Activated CD4-positive, alpha-beta T cell treated with anti-CD3 and anti-CD28 coated beads, Interleukin-2, amount 10 ng/mL, durations not matched to agents 7 days and 5 days (primary cell): Measurements from ENCODE around the gene MYRF. TPM values are rescaled to one million over a fixed set of nuclear protein-coding genes. Genes with fewer than 3 reads are reported as not detected.

Experiments
- CTCF ChIA-PET: fragments of 350-600 bp; sonication (Branson Sonifier 250); formaldehyde crosslinking; loops from one replicate; lab custom pipeline; 2021; ENCODE audit warnings: antibody characterized with exemption; lab: Charles Lee
- POLR2A ChIA-PET: fragments of 350-600 bp; sonication (Branson Sonifier 250); formaldehyde crosslinking; loops from one replicate; lab custom pipeline; 2021; ENCODE audit warnings: antibody characterized with exemption; lab: Charles Lee
- DNase-seq: peaks from one replicate; pipeline ENCODE4 v3.0.0-alpha.2; 2020
- H3K27ac Mint-ChIP-seq: one replicate; pipeline ENCODE4 v1.8.0; 2021; ENCODE audit warnings: mild to moderate bottlenecking, moderate library complexity, mixed read lengths
- H3K27me3 Mint-ChIP-seq: one replicate; pipeline ENCODE4 v1.8.0; 2021; ENCODE audit warnings: mixed read lengths
- H3K36me3 Mint-ChIP-seq: one replicate; pipeline ENCODE4 v1.8.0; 2021; ENCODE audit warnings: low read depth, mixed read lengths
- H3K4me1 Mint-ChIP-seq: one replicate; pipeline ENCODE4 v1.8.0; 2021; ENCODE audit warnings: mixed read lengths
- H3K4me3 Mint-ChIP-seq: one replicate; pipeline ENCODE4 v1.8.0; 2021; ENCODE audit warnings: mild to moderate bottlenecking, moderate library complexity, mixed read lengths
- H3K9me3 Mint-ChIP-seq: one replicate; pipeline ENCODE4 v1.8.0; 2021; ENCODE audit warnings: mixed read lengths
- total RNA-seq, 2 experiments: library from RNA; stranded (reverse); gene quantifications; one replicate each; pipeline ENCODE4 v1.2.3, GENCODE V29; 2021

Gene MYRF
- total RNA-seq, 2 experiments from 2014 or later, result 1.1 to 1.2 TPM

- H3K36me3 Mint-ChIP-seq, result no peaks in the 10 kb centered on the region
- peak overlapping the region; percentile 42 for H3K4me3 Mint-ChIP-seq
- H3K27ac Mint-ChIP-seq, result peak overlapping the region; percentile 51
- peak; percentile 62 for DNase-seq
- peaks cover 25% of the 10 kb centered on the region for H3K4me1 Mint-ChIP-seq
- POLR2A ChIA-PET, result no interaction called here
- CTCF ChIA-PET, result interaction anchor here (0.6 to 1.1 kb wide), 3 partner anchors 9 to 69 kb away, joined by 3 read pairs; no protein-coding TSS in a partner anchor
- H3K9me3 Mint-ChIP-seq, result no peaks in the 10 kb centered on the region
- peaks cover 2% of the 10 kb centered on the region for H3K27me3 Mint-ChIP-seq
These were observed 25.0 kb downstream of the MYRF start for GRCh38 chr11:61777234-61778090.

GRCh38 chr11:61778357-61778886 lies 26.0 kb downstream of the MYRF start:
- no peak overlapping the region for H3K4me3 Mint-ChIP-seq
- ChIA-PET POLR2A (no interaction called here), CTCF (no interaction called here)
- H3K36me3 Mint-ChIP-seq, result no peaks in the 10 kb centered on the region
- peaks cover 19% of the 10 kb centered on the region for H3K4me1 Mint-ChIP-seq
- H3K27ac Mint-ChIP-seq, result peak overlapping the region; percentile 16
- DNase-seq, result no peak
- no peaks in the 10 kb centered on the region for H3K9me3 Mint-ChIP-seq
- peaks cover 2% of the 10 kb centered on the region for H3K27me3 Mint-ChIP-seq

GRCh38 chr11:61778920-61779650 lies 26.6 kb downstream of the MYRF start:
- no peaks in the 10 kb centered on the region for H3K36me3 Mint-ChIP-seq
- H3K4me3 Mint-ChIP-seq, result no peak overlapping the region
- no peaks in the 10 kb centered on the region for H3K9me3 Mint-ChIP-seq
- peaks cover 2% of the 10 kb centered on the region for H3K27me3 Mint-ChIP-seq
- DNase-seq, result no peak
- CTCF ChIA-PET, result interaction anchor here (0.7 to 1.0 kb wide), 2 partner anchors 9 to 132 kb away, joined by 4 to 6 read pairs; no protein-coding TSS in a partner anchor
- POLR2A ChIA-PET, result no interaction called here
- peak overlapping the region; percentile 16 for H3K27ac Mint-ChIP-seq
- H3K4me1 Mint-ChIP-seq, result peaks cover 19% of the 10 kb centered on the region

GRCh38 chr11:61779666-61780525 lies 27.5 kb downstream of the MYRF start:
- no peak overlapping the region for H3K4me3 Mint-ChIP-seq
- ChIA-PET POLR2A (no interaction called here), CTCF (interaction anchor here (0.6 to 1.2 kb wide), 6 partner anchors 8 to 132 kb away, joined by 3 to 6 read pairs (median 4); partner anchors contain the start of gene FEN1)
- no peaks in the 10 kb centered on the region for H3K9me3 Mint-ChIP-seq
- no peak overlapping the region for H3K27ac Mint-ChIP-seq
- H3K4me1 Mint-ChIP-seq, result peaks cover 19% of the 10 kb centered on the region
- no peak for DNase-seq
- H3K27me3 Mint-ChIP-seq, result peaks cover 2% of the 10 kb centered on the region
- H3K36me3 Mint-ChIP-seq, result no peaks in the 10 kb centered on the region

- Mint-ChIP-seq H3K4me3 (no peak overlapping the region), H3K27ac (no peak overlapping the region)
- CTCF ChIA-PET, result interaction anchor here (0.6 to 1.2 kb wide), 4 partner anchors 9 to 21 kb away, joined by 3 to 5 read pairs (median 3); partner anchors contain the start of gene FEN1
These were observed 28.2 kb downstream of the MYRF start for GRCh38 chr11:61780581-61781162.

GRCh38 chr11:61781585-61781984 lies 29.1 kb downstream of the MYRF start:
- ChIA-PET POLR2A (no interaction called here), CTCF (no interaction called here)
- no peak for DNase-seq
- peaks cover under 1% of the 10 kb centered on the region for H3K27me3 Mint-ChIP-seq
- no peaks in the 10 kb centered on the region for H3K9me3 Mint-ChIP-seq
- peaks cover 15% of the 10 kb centered on the region for H3K4me1 Mint-ChIP-seq
- no peak overlapping the region for H3K27ac Mint-ChIP-seq
- no peak overlapping the region for H3K4me3 Mint-ChIP-seq
- no peaks in the 10 kb centered on the region for H3K36me3 Mint-ChIP-seq

More at GRCh38 chr11:61780581-61781162, 28.2 kb downstream of the MYRF start:
- POLR2A ChIA-PET, result no interaction called here
- Mint-ChIP-seq H3K27me3 (peaks cover 2% of the 10 kb centered on the region), H3K36me3 (no peaks in the 10 kb centered on the region), H3K4me1 (peaks cover 17% of the 10 kb centered on the region), H3K9me3 (no peaks in the 10 kb centered on the region)
- no peak for DNase-seq

GRCh38 chr11:61782299-61782698 lies 29.9 kb downstream of the MYRF start:
- Mint-ChIP-seq H3K36me3 (peaks cover under 1% of the 10 kb centered on the region), H3K4me1 (peaks cover 8% of the 10 kb centered on the region), H3K9me3 (no peaks in the 10 kb centered on the region), H3K27me3 (no peaks in the 10 kb centered on the region), H3K4me3 (no peak overlapping the region), H3K27ac (peak overlapping the region; percentile 54)
- ChIA-PET CTCF (interaction anchor here (1.4 kb wide), 1 partner anchor 9 kb away, joined by 3 read pairs; no protein-coding TSS in a partner anchor), POLR2A (no interaction called here)
- DNase-seq, result no peak

GRCh38 chr11:61782841-61783240 lies 30.4 kb downstream of the MYRF start:
- no peak overlapping the region for H3K4me3 Mint-ChIP-seq
- DNase-seq, result no peak
- peaks cover 2% of the 10 kb centered on the region for H3K36me3 Mint-ChIP-seq
- H3K9me3 Mint-ChIP-seq, result no peaks in the 10 kb centered on the region
- no peak overlapping the region for H3K27ac Mint-ChIP-seq
- H3K4me1 Mint-ChIP-seq, result peaks cover 5% of the 10 kb centered on the region
- H3K27me3 Mint-ChIP-seq, result no peaks in the 10 kb centered on the region
- CTCF ChIA-PET, result interaction anchor here (0.5 to 1.4 kb wide), 3 partner anchors 9 to 1943 kb away, joined by 3 to 4 read pairs (median 3); no protein-coding TSS in a partner anchor
- POLR2A ChIA-PET, result no interaction called here

GRCh38 chr11:61783717-61784505 lies 31.5 kb downstream of the MYRF start:
- H3K4me3 Mint-ChIP-seq, result no peak overlapping the region
- H3K4me1 Mint-ChIP-seq, result peaks cover 2% of the 10 kb centered on the region
- no peaks in the 10 kb centered on the region for H3K9me3 Mint-ChIP-seq
- no peak for DNase-seq
- no peaks in the 10 kb centered on the region for H3K27me3 Mint-ChIP-seq
- ChIA-PET POLR2A (no interaction called here), CTCF (interaction anchor here (1.4 kb wide), 1 partner anchor 8 kb away, joined by 3 read pairs; no protein-coding TSS in a partner anchor)
- H3K36me3 Mint-ChIP-seq, result peaks cover 7% of the 10 kb centered on the region
- H3K27ac Mint-ChIP-seq, result no peak overlapping the region

- no peak overlapping the region for H3K27ac Mint-ChIP-seq
- H3K9me3 Mint-ChIP-seq, result no peaks in the 10 kb centered on the region
- DNase-seq, result no peak
- peaks cover 2% of the 10 kb centered on the region for H3K4me1 Mint-ChIP-seq
- CTCF ChIA-PET, result interaction anchor here (0.6 kb wide), 1 partner anchor 25 kb away, joined by 3 read pairs; no protein-coding TSS in a partner anchor
- peaks cover 11% of the 10 kb centered on the region for H3K36me3 Mint-ChIP-seq
- POLR2A ChIA-PET, result interaction anchor here (0.6 kb wide), 1 partner anchor 12 kb away, joined by 3 read pairs; no protein-coding TSS in a partner anchor
- H3K27me3 Mint-ChIP-seq, result no peaks in the 10 kb centered on the region
- no peak overlapping the region for H3K4me3 Mint-ChIP-seq
These were observed 32.0 kb downstream of the MYRF start for GRCh38 chr11:61784506-61784805.

GRCh38 chr11:61785837-61786402 lies 33.5 kb downstream of the MYRF start:
- H3K27ac Mint-ChIP-seq, result no peak overlapping the region
- peaks cover 13% of the 10 kb centered on the region for H3K4me1 Mint-ChIP-seq
- peaks cover 21% of the 10 kb centered on the region for H3K36me3 Mint-ChIP-seq
- H3K9me3 Mint-ChIP-seq, result no peaks in the 10 kb centered on the region
- no peak for DNase-seq
- ChIA-PET POLR2A (no interaction called here), CTCF (interaction anchor here (0.6 to 1.7 kb wide), 3 partner anchors 9 to 296 kb away, joined by 3 to 5 read pairs (median 3); no protein-coding TSS in a partner anchor)
- H3K27me3 Mint-ChIP-seq, result no peaks in the 10 kb centered on the region
- H3K4me3 Mint-ChIP-seq, result no peak overlapping the region
